ENCODE results near the gene SEPHS2.

GRCh38 chr16:30429678-30430427, 15.8 kb downstream of the SEPHS2 start, which contains the start of gene DCTPP1:
- peak; percentile 83 for TF ChIP-seq CTCF (IDR thresholded peaks at IDR 0.05; ENCODE audit: insufficient read depth, low read depth, low read length)
- no peak for TF ChIP-seq EZH2 (IDR thresholded peaks at IDR 0.05; ENCODE audit: insufficient read depth, low read length)

Data from astrocyte (in vitro differentiated cells and primary cell).